ENCODE results near the gene YTHDF1.

Gene YTHDF1

DNA sequence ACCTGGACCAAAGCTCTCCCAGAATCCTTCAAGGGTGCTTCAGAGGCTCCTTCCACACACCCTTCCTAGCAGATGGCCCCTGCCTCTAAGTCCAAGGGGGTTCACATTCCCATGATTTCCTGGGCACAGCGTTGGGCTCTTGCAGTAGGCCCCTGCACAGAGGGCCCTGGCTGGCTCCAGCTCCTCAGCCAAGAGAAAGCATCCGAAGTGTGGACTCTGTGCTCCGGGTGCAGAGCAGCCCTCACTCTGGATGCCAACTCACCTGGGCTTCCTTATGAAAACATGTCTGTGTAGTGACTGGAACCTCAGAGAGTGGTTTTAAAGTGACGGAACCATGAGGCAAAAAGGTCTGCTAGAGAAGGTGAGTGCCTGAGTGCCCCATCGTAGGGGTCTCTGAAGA is 11.6 kb downstream of the YTHDF1 start:
- no peak for DNase-seq

GRCh38 chr20:63202811-63203526 is 13.0 kb downstream of the YTHDF1 start:
- DNase-seq: no peak

- no peak for DNase-seq
Measured at GRCh38 chr20:63202021-63202420, 13.9 kb downstream of the YTHDF1 start.

DNA sequence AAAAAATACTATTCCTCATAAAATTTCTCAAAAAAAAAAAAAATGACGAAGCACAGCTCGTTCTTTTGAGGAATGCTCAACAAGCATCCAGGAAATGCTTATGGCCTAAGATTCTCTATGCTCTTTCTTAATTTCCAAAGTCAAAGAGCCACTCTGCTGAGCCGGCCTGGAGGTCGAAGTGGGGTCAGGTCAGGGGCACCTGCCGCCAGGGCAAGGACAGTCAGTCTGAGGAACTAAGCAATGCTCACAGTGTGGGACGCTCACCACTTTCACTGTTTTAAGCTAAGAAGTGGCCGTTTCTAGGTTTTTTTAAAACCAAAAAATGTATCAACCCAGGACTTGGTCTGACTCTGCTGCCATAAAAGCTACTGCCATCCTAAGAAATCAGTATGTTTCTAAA is 17.3 kb downstream of the YTHDF1 start:
- no peak for DNase-seq

- DNase-seq: no peak
Measured at GRCh38 chr20:63196768-63197470, 19.0 kb downstream of the YTHDF1 start.

DNA sequence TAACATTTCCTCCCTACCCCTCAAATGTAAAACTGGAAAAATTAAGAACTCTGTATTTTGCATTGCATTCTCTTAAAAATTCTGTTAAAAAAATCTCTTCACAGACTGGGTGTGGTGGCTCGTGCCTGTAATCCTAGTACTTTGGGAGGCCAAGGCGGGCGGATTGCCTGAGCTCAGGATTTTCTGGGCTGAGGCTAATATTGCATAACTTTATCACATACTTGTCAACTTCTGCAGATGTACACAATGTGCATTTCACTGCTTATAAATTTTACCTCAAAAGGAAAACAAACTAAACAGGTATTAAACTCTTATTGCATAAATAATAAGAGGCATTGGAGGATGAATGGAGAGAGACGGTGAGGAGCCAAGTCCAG is 21.1 kb downstream of the YTHDF1 start:
- DNase-seq: no peak

DNA sequence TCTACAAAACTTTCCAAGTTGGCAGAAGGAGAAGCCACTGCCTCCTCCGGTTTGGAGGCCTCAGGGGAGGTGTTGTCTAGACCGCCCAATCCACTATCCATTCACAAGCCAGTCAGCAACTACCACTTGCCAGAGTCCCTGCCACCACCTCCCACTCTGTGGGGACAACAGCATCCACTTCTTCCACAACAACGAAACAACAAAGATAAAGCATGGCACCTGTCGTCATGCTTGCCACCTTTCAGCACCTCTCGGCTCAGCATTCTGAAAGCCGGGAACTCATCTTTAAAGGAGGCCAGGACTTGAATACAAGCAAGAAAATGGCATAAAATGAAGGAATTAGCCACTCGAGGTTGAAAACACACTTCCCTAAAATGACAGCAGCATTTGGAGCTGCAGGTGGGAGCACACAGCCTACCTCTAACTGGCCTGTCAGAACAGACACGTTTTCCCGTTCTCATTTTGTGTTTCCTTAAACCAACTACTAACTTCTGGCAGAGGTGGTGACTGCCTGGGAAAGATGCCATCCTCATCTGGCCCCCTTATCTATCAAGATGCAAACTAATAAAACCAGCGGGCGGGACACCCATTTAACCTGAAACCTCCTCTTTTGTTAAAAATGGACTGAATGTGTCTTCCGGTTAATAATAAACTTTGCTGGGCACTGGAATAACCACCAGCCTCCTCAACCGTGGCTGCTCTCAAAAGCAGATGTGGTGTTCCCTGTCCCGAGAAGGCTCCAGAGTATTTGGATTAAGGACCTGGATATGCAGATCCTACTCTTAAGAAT is 21.7 kb downstream of the YTHDF1 start:
- DNase-seq: no peak

- no peak for DNase-seq
Measured at GRCh38 chr20:63192721-63193120, 23.2 kb downstream of the YTHDF1 start.

- no peak for DNase-seq
Measured at GRCh38 chr20:63191400-63191799, 24.5 kb downstream of the YTHDF1 start.

- no peak for DNase-seq
Measured at GRCh38 chr20:63190828-63191227, 25.1 kb downstream of the YTHDF1 start.

DNA sequence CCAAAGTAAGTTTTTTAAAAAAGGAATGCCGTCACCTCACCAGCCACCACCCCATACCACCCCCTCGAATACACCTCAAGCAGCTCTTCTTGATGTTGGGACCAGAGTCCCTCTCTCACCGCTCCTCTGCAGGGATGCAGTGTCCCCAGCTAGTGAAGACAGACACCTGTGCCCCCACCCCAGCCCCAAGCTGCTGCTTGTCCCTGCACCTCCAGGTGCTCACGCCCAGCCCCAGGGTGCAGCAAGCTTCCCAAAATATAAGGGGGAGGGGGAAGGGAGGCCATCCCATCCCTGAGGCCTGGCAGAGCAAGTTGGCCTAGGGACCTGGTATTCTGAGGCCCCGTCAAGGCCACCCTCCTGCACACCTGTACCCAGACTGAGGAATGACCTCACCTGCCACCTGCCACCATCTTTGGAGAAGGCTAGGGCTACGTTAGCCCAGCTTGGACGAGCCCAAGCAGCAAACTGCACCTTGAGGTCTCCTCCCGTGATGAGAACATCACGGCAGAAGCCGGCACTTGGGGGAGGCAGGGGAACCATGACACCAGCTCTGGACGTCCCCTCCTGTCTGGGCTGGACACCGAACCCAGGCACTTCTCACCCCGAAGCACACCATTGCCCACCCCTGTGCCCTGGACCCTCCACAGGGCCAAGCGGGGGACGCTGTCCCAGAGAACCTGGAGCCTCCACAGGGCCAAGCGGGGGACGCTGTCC is 25.9 kb downstream of the YTHDF1 start:
- no peak for DNase-seq

- no peak for DNase-seq
Measured at GRCh38 chr20:63189322-63189642, 26.6 kb downstream of the YTHDF1 start.

DNA sequence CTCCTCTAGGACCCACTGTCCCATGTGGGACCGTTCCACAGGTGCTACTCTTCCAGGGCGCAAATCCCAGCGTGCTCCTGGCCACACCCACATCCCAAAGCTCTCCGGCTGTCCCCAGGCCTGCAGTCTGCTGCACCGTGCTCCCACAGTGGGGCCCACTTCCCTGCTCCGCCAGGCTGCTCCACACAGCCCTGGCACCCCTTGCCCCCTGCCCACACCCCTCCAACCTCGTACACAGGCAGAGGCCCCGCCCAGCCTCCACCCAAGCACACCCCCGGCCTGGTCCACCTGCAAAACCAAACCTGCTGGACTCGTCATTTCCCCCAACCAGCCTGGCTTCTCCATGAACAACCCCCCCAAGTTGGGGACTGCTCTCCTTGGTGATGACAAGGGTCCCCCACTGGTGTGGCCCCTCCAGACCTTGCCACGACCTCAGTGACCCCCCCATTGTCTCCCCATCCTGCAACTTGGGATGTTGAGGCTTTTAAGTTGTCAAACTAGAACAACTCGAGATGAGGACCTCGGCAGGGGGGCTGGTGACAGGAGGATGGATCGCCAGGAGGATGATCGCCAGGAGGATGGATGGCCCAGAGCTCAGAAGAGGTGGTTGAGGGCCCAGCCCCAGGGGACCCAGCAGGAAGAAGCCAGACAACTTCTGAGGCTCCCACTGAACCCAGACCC is 27.1 kb downstream of the YTHDF1 start:
- DNase-seq: no peak

- no peak for DNase-seq
Measured at GRCh38 chr20:63188159-63188442, 27.8 kb downstream of the YTHDF1 start.

- DNase-seq: no peak
Measured at GRCh38 chr20:63187338-63188158, 28.4 kb downstream of the YTHDF1 start.

GRCh38 chr20:63186528-63187316 is 29.2 kb downstream of the YTHDF1 start:
- DNase-seq: no peak

DNA sequence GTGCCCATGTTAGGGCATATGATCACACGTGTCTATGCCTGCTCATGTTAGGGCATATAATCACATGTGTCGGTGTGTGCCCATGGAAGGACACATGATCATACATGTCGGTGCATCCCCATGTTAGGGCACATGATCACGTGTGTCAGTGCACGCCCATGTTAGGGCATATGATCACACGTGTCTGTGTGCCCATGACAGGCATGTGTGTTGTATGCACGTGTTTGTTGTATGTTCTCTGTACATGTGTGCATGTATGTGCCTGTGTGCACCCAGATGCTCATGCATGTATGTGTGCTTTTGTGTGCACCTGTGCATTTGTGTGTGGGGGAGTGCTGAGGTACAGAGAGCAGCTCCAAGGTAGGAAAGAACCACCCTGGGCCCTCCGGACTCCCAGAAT is 29.8 kb downstream of the YTHDF1 start:
- DNase-seq: no peak

GRCh38 chr20:63185215-63185796 is 30.6 kb downstream of the YTHDF1 start:
- no peak for DNase-seq

- peak in 1 of 2 donors; percentile 38 for DNase-seq
Measured at GRCh38 chr20:63183422-63184146, 32.3 kb downstream of the YTHDF1 start.

- DNase-seq: no peak
Measured at GRCh38 chr20:63182946-63183415, 33.0 kb downstream of the YTHDF1 start.
